H1 (cell line): ENCODE results near the gene MRPL52. TPM values are rescaled to one million over a fixed set of nuclear protein-coding genes. Genes with fewer than 3 reads are reported as not detected.
A peak's percentile ranks its signal among the peaks of the same experiment; 100 is the strongest.

Experiments
- CTCF ChIA-PET: fragments of 300-600 bp; sonication (Branson Sonifier 250); formaldehyde crosslinking; loops from one replicate; lab custom pipeline; 2021; ENCODE audit not compliant: partially characterized antibody; lab: Charles Lee
- POLR2A ChIA-PET: fragments of 300-600 bp; sonication (Branson Sonifier 250); formaldehyde crosslinking; loops from one replicate; lab custom pipeline; 2021; ENCODE audit warnings: inconsistent platforms; ENCODE audit not compliant: partially characterized antibody; lab: Charles Lee
- DNase-seq, 2 experiments: peaks; one replicate each; pipeline versions ENCODE4 v3.0.0 to v3.0.0-alpha.2; 2010 to 2022; ENCODE audit warnings: low spot score in 2 of 2, low read depth in 1 of 2, mixed read lengths in 1 of 2
- FAIRE-seq: peaks from 2 replicates; lab custom pipeline; 2011; peaks lifted over from hg19 to GRCh38; lab: Jason Lieb, UNC
- H2AFZ ChIP-seq: 2 replicates; pipeline ENCODE4 v1.8.1; 2012; ENCODE audit warnings: low read length, inconsistent platforms
- H2AK5ac ChIP-seq: 2 replicates; pipeline ENCODE4 v1.6.1; 2013; ENCODE audit warnings: low read depth, low read length
- H2BK120ac ChIP-seq: replicated peaks from 2 replicates; pipeline ENCODE3; 2013; ENCODE audit warnings: low read depth, low read length, inconsistent platforms
- H2BK12ac ChIP-seq: 2 replicates; pipeline ENCODE4 v1.6.1; 2013; ENCODE audit warnings: low read depth, low read length
- H2BK15ac ChIP-seq: 2 replicates; pipeline ENCODE4 v1.6.1; 2013; ENCODE audit warnings: low read length
- H2BK20ac ChIP-seq: 2 replicates; pipeline ENCODE4 v1.6.1; 2013; ENCODE audit warnings: low read length
- H2BK5ac ChIP-seq: 2 replicates; pipeline ENCODE4 v1.6.1; 2013; ENCODE audit warnings: low read depth, low read length
- H3K14ac ChIP-seq: 2 replicates; pipeline ENCODE4 v1.6.1; 2013; ENCODE audit warnings: inconsistent platforms; ENCODE audit not compliant: insufficient read length
- H3K18ac ChIP-seq: 2 replicates; pipeline ENCODE4 v1.6.1; 2013; ENCODE audit warnings: low read length; ENCODE audit errors: extremely low read depth
- H3K23ac ChIP-seq: 2 replicates; pipeline ENCODE4 v1.6.1; 2013; ENCODE audit warnings: inconsistent platforms; ENCODE audit not compliant: insufficient read length
- H3K23me2 ChIP-seq: 2 replicates; pipeline ENCODE4 v1.6.1; 2013; ENCODE audit warnings: low read depth, low read length
- H3K27ac ChIP-seq: 2 replicates; pipeline ENCODE4 v1.6.1; 2011; ENCODE audit warnings: low read depth, low read length, inconsistent platforms
- H3K27me3 ChIP-seq, 4 experiments: replicated peaks in 1 of 4; 1 replicate in 1 of 4; 2 replicates in 3 of 4; pipeline versions ENCODE4 v1.6.1 to v1.8.1; 2011 to 2013; ENCODE audit warnings: low read length in 3 of 4, mild to moderate bottlenecking in 3 of 4, inconsistent platforms in 2 of 4, mixed read lengths in 2 of 4, moderate library complexity in 1 of 4; ENCODE audit not compliant: control insufficient read depth in 3 of 4, insufficient read depth in 3 of 4; ENCODE audit errors: extremely low read depth in 1 of 4
- H3K36me3 ChIP-seq, 4 experiments: 2 replicates each; pipeline versions ENCODE4 v1.6.1 to v1.8.1; 2011 to 2013; ENCODE audit warnings: mild to moderate bottlenecking in 4 of 4, low read length in 3 of 4, moderate library complexity in 2 of 4, control low read depth in 1 of 4, inconsistent platforms in 1 of 4; ENCODE audit not compliant: insufficient read depth in 4 of 4, control insufficient read depth in 2 of 4
- H3K4ac ChIP-seq: replicated peaks from 2 replicates; pipeline ENCODE3; 2013; ENCODE audit warnings: low read length, low read depth, mixed read lengths, inconsistent platforms; ENCODE audit not compliant: insufficient read length
- H3K4me1 ChIP-seq, 4 experiments: replicated peaks in 1 of 4; 1 replicate in 1 of 4; 2 replicates in 3 of 4; pipeline versions ENCODE4 v1.6.1 to v1.8.1; 2011 to 2013; ENCODE audit warnings: low read length in 3 of 4, inconsistent platforms in 2 of 4, mixed read lengths in 1 of 4; ENCODE audit not compliant: insufficient read depth in 4 of 4, control insufficient read depth in 3 of 4
- H3K4me2 ChIP-seq, 2 experiments: 2 replicates each; pipeline versions ENCODE4 v1.6.1 to v1.8.1; 2011 to 2013; ENCODE audit warnings: low read depth in 2 of 2, low read length in 2 of 2, control low read depth in 1 of 2, inconsistent platforms in 1 of 2, mild to moderate bottlenecking in 1 of 2; ENCODE audit not compliant: insufficient read depth in 1 of 2
- H3K4me3 ChIP-seq, 4 experiments: fragments of 200-600, 300-600 bp in 1 of 4; sonication (generic), shearing (Covaris generic), sonication (Bioruptor Twin) in 1 of 4; 2 replicates each; pipeline versions ENCODE4 v1.5.1 to v1.8.1; 2011 to 2016; ENCODE audit warnings: low read length in 4 of 4, low read depth in 3 of 4, control low read depth in 2 of 4, inconsistent platforms in 2 of 4, mild to moderate bottlenecking in 2 of 4, mixed read lengths in 1 of 4, moderate library complexity in 1 of 4; ENCODE audit not compliant: insufficient read depth in 2 of 4; ENCODE audit errors: extremely low read depth in 1 of 4
- H3K56ac ChIP-seq: replicated peaks from 2 replicates; pipeline ENCODE3; 2013; ENCODE audit warnings: low read depth, mild to moderate bottlenecking, mixed read lengths, low read length, inconsistent platforms; ENCODE audit not compliant: insufficient read length
- H3K79me1 ChIP-seq: 2 replicates; pipeline ENCODE4 v1.6.1; 2013; ENCODE audit warnings: low read depth, low read length, control low read depth
- H3K79me2 ChIP-seq, 2 experiments: 2 replicates each; pipeline versions ENCODE4 v1.6.1 to v1.8.1; 2012 to 2013; ENCODE audit warnings: low read length in 2 of 2, mild to moderate bottlenecking in 2 of 2, inconsistent platforms in 1 of 2; ENCODE audit not compliant: insufficient read depth in 2 of 2, control insufficient read depth in 1 of 2
- H3K9ac ChIP-seq, 4 experiments: replicated peaks in 1 of 4; 1 replicate in 1 of 4; 2 replicates in 3 of 4; pipeline versions ENCODE4 v1.6.1 to v1.8.1; 2011 to 2013; ENCODE audit warnings: low read depth in 3 of 4, low read length in 3 of 4, control low read depth in 2 of 4, mild to moderate bottlenecking in 2 of 4, moderate library complexity in 2 of 4, inconsistent platforms in 1 of 4; ENCODE audit errors: extremely low read depth in 1 of 4
- H3K9me3 ChIP-seq, 2 experiments: 2 replicates each; pipeline versions ENCODE4 v1.6.1 to v1.8.1; 2012 to 2013; ENCODE audit warnings: mild to moderate bottlenecking in 2 of 2, moderate library complexity in 2 of 2, control low read depth in 1 of 2, inconsistent platforms in 1 of 2, low read depth in 1 of 2, low read length in 1 of 2, mixed read lengths in 1 of 2; ENCODE audit not compliant: insufficient read depth in 2 of 2
- H4K20me1 ChIP-seq, 2 experiments: replicated peaks in 1 of 2; 2 replicates each; pipeline versions ENCODE3 to v1.8.1; 2011 to 2013; ENCODE audit warnings: inconsistent platforms in 2 of 2, low read length in 2 of 2, mild to moderate bottlenecking in 1 of 2; ENCODE audit not compliant: insufficient read depth in 2 of 2, control insufficient read depth in 1 of 2
- H4K5ac ChIP-seq: 2 replicates; pipeline ENCODE4 v1.6.1; 2013; ENCODE audit warnings: low read length, low read depth, mixed read lengths, inconsistent platforms; ENCODE audit not compliant: insufficient read length
- H4K8ac ChIP-seq: 2 replicates; pipeline ENCODE4 v1.8.0; 2013; ENCODE audit warnings: mild to moderate bottlenecking, moderate library complexity, low read length, inconsistent platforms; ENCODE audit not compliant: insufficient read depth; ENCODE audit errors: extremely low read depth
- H4K91ac ChIP-seq: replicated peaks from 2 replicates; pipeline ENCODE3; 2013; ENCODE audit warnings: low read length, mixed read lengths, inconsistent platforms; ENCODE audit not compliant: insufficient read length
- EP300 ChIP-seq, 2 experiments: IDR thresholded peaks; 1 replicate in 1 of 2; 2 replicates in 1 of 2; pipeline ENCODE4 v1.6.1; 2011 to 2012; ENCODE audit warnings: low read depth in 2 of 2, low read length in 2 of 2, mild to moderate bottlenecking in 2 of 2, borderline replicate concordance in 1 of 2, inconsistent platforms in 1 of 2, moderate library complexity in 1 of 2
- FOSL1 ChIP-seq: IDR thresholded peaks from 2 replicates; pipeline ENCODE4 v1.6.1; 2011; ENCODE audit warnings: mild to moderate bottlenecking, low read depth, low read length, moderate library complexity; ENCODE audit not compliant: insufficient read depth
- GABPA ChIP-seq: IDR thresholded peaks from 2 replicates; pipeline ENCODE4 v1.6.1; 2011; ENCODE audit warnings: mild to moderate bottlenecking, low read length, moderate library complexity, borderline replicate concordance; ENCODE audit not compliant: insufficient read depth
- MAFK ChIP-seq: IDR thresholded peaks from 2 replicates; pipeline ENCODE4 v1.6.1; 2012; ENCODE audit warnings: low read depth, mild to moderate bottlenecking, improper control_type of control experiment, low read length
- PHF8 ChIP-seq: fragments of 200-600 bp; sonication (generic); conservative IDR thresholded peaks from 2 replicates; pipeline ENCODE4 v1.7.1; 2012; ENCODE audit warnings: low read depth, mild to moderate bottlenecking, inconsistent platforms, low read length, moderate library complexity
- POLR2AphosphoS5 ChIP-seq: IDR thresholded peaks from 2 replicates; pipeline ENCODE4 v1.6.1; 2011; ENCODE audit warnings: low read depth, low read length
- WGBS, 2 experiments: shearing (Covaris generic) in 1 of 2; methylation state at CpG; one replicate each; pipeline versions ENCODE4 v1.1.6 to v1.1.7; 2013 to 2015; ENCODE audit warnings: low lambda C conversion rate in 2 of 2, mixed read lengths in 2 of 2, inconsistent platforms in 1 of 2, low coverage in 1 of 2, missing lambda C conversion rate in 1 of 2; ENCODE audit not compliant: insufficient replicate concordance in 2 of 2, insufficient coverage in 1 of 2, insufficient read length in 1 of 2; ENCODE audit errors: extremely low coverage in 1 of 2, missing lambda C conversion rate in 1 of 2; 5-methylcytosine and 5-hydroxymethylcytosine counted together
- polyA plus RNA-seq, 7 experiments: library from polyadenylated mRNA; depleted of rRNA in 3 of 7; stranded (reverse) in 5 of 7; unstranded in 2 of 7; fragments of >200 nt in 5 of 7; fragments of 200-250 nt in 2 of 7; gene quantifications; 1 replicate in 5 of 7; 2 replicates in 1 of 7; 4 replicates in 1 of 7; pipeline versions ENCODE4 v1.2.1 to v1.2.3, GENCODE V29; 2011 to 2013; ENCODE audit warnings: missing spikeins in 2 of 7, mixed read lengths in 2 of 7
- total RNA-seq: library from RNA; stranded (reverse); fragmentation: NEBNext Ultra II Directional; extraction: Animal tissue kit (Norgen Biotek cat#: 25700); gene quantifications from 2 replicates; pipeline ENCODE4 v1.2.1, GENCODE V29; 2021

The MRPL52 gene
- total and polyA plus RNA-seq, 2 of the 8 experiments (the other 6 are each of a cell fraction or from before 2014, with no cell fraction given) = 70.5 to 176 TPM

- CTCF ChIA-PET = interaction anchor here (0.6 to 53.1 kb wide), 16 partner anchors 9 to 278 kb away, joined by 3 to 1562 read pairs (median 4); partner anchors contain the start of genes LRP10, MMP14 and REM2
- Histone ChIP-seq H3K14ac (no peak overlapping the region), H3K9me3 (no peaks in the 10 kb centered on the region), H3K4me3 (peak overlapping the region in 1 of 4 experiments; percentile 94; a peak in 1 of 8 replicates), H3K23me2 (peaks cover 12% of the 10 kb centered on the region), H3K4me1 (peaks cover 16 to 27% (median 20%) of the 10 kb centered on the region in 4 experiments), H3K79me1 (no peaks in the 10 kb centered on the region), H4K8ac (no peak overlapping the region), H3K36me3 (no peaks in the 10 kb centered on the region), H3K18ac (no peak overlapping the region), H2BK12ac (0 out of 2 replicates have a peak overlapping the region, but pooled peaks have one; percentile 89), H2AK5ac (no peak overlapping the region), H3K4me2 (peak overlapping the region in 1 of 2 experiments; percentile 90; a peak in 3 of 4 replicates), H3K79me2 (no peaks in the 10 kb centered on the region), H4K91ac (peak overlapping the region; percentile 56), H3K9ac (no peak overlapping the region), H2BK120ac (peak overlapping the region; percentile 78), H3K27ac (no peak overlapping the region), H2AFZ (no peak overlapping the region), H3K4ac (no peak overlapping the region), H4K20me1 (no peaks in the 10 kb centered on the region), H2BK15ac (no peak overlapping the region), H3K23ac (no peak overlapping the region), H3K27me3 (no peaks in the 10 kb centered on the region), H4K5ac (no peak overlapping the region), H2BK20ac (no peak overlapping the region), H2BK5ac (peak overlapping the region; percentile 13; the same call in 1 of the 2 replicates), H3K56ac (no peak overlapping the region)
- POLR2A ChIA-PET = interaction anchor here (0.8 to 7.1 kb wide), 25 partner anchors 7 to 260 kb away, joined by 3 to 136 read pairs (median 6); partner anchors contain the start of genes AJUBA, MMP14, MRPL52 and OXA1L
- WGBS, 2 experiments = 58% methylated on average over 1 of the region's 1 CpG; no CpG with 5 or more reads in 1 of the 2 experiments
- DNase-seq = no peak
- no peak for FAIRE-seq
- TF ChIP-seq POLR2AphosphoS5 = no peak
- no peak for TF ChIP-seq PHF8
- TF ChIP-seq GABPA = no peak
- TF ChIP-seq EP300 (IDR thresholded peaks at IDR 0.05; ENCODE audit: borderline replicate concordance in 1 of 2, low read depth in 2 of 2, low read length in 2 of 2) = no peak
- no peak for TF ChIP-seq MAFK
- TF ChIP-seq FOSL1 = no peak
Measured at GRCh38 chr14:22820731-22821130, 9.0 kb upstream of the MRPL52 start.
